ENCODE measurements around the gene SLC6A6. TPM values are rescaled to one million over a fixed set of nuclear protein-coding genes. Genes with fewer than 3 reads are reported as not detected.

The SLC6A6 gene
- 50.8 TPM for polyA plus RNA-seq (2013, experiment 1 of 2)
- 51.5 TPM for polyA plus RNA-seq (2013, experiment 2 of 2)

GRCh38 chr3:14402304-14402811, at the start of gene SLC6A6:
TSS of gene SLC6A6 (plus strand) at chr3:14402606. CDS start at chr3:14443635, 41,029 bp downstream.
- Histone ChIP-seq H2BK5ac (ENCODE audit: low read length) (peak within 1 kb of the TSS; percentile 91), H3K4me3 (ENCODE audit: low read length) (peak within 1 kb of the TSS; percentile 90), H3K36me3 (ENCODE audit: control insufficient read depth, insufficient read depth, low read length) (no peaks in the 10 kb centered on the region), H3K27me3 (ENCODE audit: insufficient read depth, low read length, poor library complexity) (no peaks in the 10 kb centered on the region), H3K9ac (ENCODE audit: low read length) (peak within 1 kb of the TSS; percentile 96), H3K79me2 (ENCODE audit: control insufficient read depth, insufficient read depth, low read length) (peaks cover 48% of the 10 kb centered on the region), H3K79me1 (ENCODE audit: low read length) (peaks cover 13% of the 10 kb centered on the region), H3K4ac (ENCODE audit: low read depth, low read length) (peak within 1 kb of the TSS; percentile 97), H3K4me1 (ENCODE audit: control insufficient read depth, low read depth, low read length) (peaks cover 9% of the 10 kb centered on the region), H2BK120ac (ENCODE audit: low read depth, low read length) (no peak within 1 kb of the TSS), H3K4me2 (ENCODE audit: low read length) (peak within 1 kb of the TSS; percentile 99), H3K18ac (ENCODE audit: low read length) (peak within 1 kb of the TSS; percentile 78), H4K5ac (ENCODE audit: low read length) (no peak within 1 kb of the TSS), H3K56ac (ENCODE audit: low read length) (peak within 1 kb of the TSS; percentile 96), H3K27ac (ENCODE audit: low read depth, low read length) (peak within 1 kb of the TSS; percentile 97), H2AK5ac (ENCODE audit: low read length) (peak within 1 kb of the TSS; percentile 99), H2BK15ac (replicated peaks; ENCODE audit: low read depth) (no peak within 1 kb of the TSS), H4K8ac (ENCODE audit: low read depth, low read length) (no peak within 1 kb of the TSS), H3K23ac (ENCODE audit: low read length) (peak within 1 kb of the TSS; percentile 100)
- peak; percentile 99 for DNase-seq
- WGBS (ENCODE audit: extremely low coverage, insufficient coverage, low lambda C conversion rate), result no CpG with 5 or more reads among the region's 59 CpGs

- peak; percentile 69 for DNase-seq
- Histone ChIP-seq H3K56ac (ENCODE audit: low read length) (peak overlapping the region; percentile 30), H3K4me2 (ENCODE audit: low read length) (no peak overlapping the region)
Observed at GRCh38 chr3:14353502-14353901, 48.9 kb upstream of the SLC6A6 start.

DNA sequence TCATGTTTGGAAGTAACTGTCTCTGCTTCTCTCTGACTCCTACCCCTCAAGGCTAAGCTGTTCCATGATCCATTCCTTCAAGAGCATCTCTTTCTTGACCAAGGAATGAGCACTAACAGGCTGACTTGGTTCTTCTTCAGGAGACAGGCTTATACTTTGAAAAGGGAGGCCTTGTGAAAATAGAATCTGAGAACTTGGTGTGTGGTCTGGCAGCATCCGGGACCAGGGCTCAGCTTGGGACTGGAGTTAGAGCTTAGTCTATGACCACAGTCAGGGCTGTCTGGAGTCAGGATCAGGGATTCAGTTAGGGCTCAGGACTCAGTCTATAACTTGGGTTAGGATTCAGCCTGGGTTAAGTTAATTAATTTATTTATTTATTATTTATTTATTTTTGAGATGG, 44.9 kb upstream of the SLC6A6 start:
- Histone ChIP-seq H2BK5ac (ENCODE audit: low read length) (no peak overlapping the region), H3K9ac (ENCODE audit: low read length) (no peak overlapping the region), H3K18ac (ENCODE audit: low read length) (no peak overlapping the region), H3K27me3 (ENCODE audit: insufficient read depth, low read length, poor library complexity) (no peaks in the 10 kb centered on the region), H2AK5ac (ENCODE audit: low read length) (no peak overlapping the region), H3K23ac (ENCODE audit: low read length) (no peak overlapping the region), H3K4ac (ENCODE audit: low read depth, low read length) (no peak overlapping the region), H3K27ac (ENCODE audit: low read depth, low read length) (no peak overlapping the region), H3K56ac (ENCODE audit: low read length) (no peak overlapping the region), H4K5ac (ENCODE audit: low read length) (no peak overlapping the region), H3K79me1 (ENCODE audit: low read length) (no peaks in the 10 kb centered on the region), H3K4me2 (ENCODE audit: low read length) (no peak overlapping the region), H2BK120ac (ENCODE audit: low read depth, low read length) (no peak overlapping the region), H3K4me1 (ENCODE audit: control insufficient read depth, low read depth, low read length) (peaks cover 3% of the 10 kb centered on the region), H4K8ac (ENCODE audit: low read depth, low read length) (no peak overlapping the region), H3K36me3 (ENCODE audit: control insufficient read depth, insufficient read depth, low read length) (no peaks in the 10 kb centered on the region), H3K79me2 (ENCODE audit: control insufficient read depth, insufficient read depth, low read length) (no peaks in the 10 kb centered on the region), H3K4me3 (ENCODE audit: low read length) (no peak overlapping the region), H2BK15ac (replicated peaks; ENCODE audit: low read depth) (no peak overlapping the region)
- no CpG with 5 or more reads among the region's 1 CpG for WGBS (ENCODE audit: extremely low coverage, insufficient coverage, low lambda C conversion rate)
- DNase-seq, result no peak

More at GRCh38 chr3:14353502-14353901, 48.9 kb upstream of the SLC6A6 start:
- no peak overlapping the region for H3K18ac ChIP-seq (ENCODE audit: low read length)
- H3K23ac ChIP-seq (ENCODE audit: low read length), result no peak overlapping the region
- H3K27ac ChIP-seq (ENCODE audit: low read depth, low read length), result no peak overlapping the region
- no peaks in the 10 kb centered on the region for H3K79me2 ChIP-seq (ENCODE audit: control insufficient read depth, insufficient read depth, low read length)
- H2AK5ac ChIP-seq (ENCODE audit: low read length), result peak overlapping the region; percentile 27
- H3K4me3 ChIP-seq (ENCODE audit: low read length), result no peak overlapping the region
- H2BK15ac ChIP-seq (replicated peaks; ENCODE audit: low read depth), result no peak overlapping the region
- H3K4me1 ChIP-seq (ENCODE audit: control insufficient read depth, low read depth, low read length), result peaks cover 3% of the 10 kb centered on the region
- WGBS (ENCODE audit: extremely low coverage, insufficient coverage, low lambda C conversion rate), result no CpG with 5 or more reads among the region's 1 CpG
- H4K5ac ChIP-seq (ENCODE audit: low read length), result no peak overlapping the region
- no peak overlapping the region for H2BK5ac ChIP-seq (ENCODE audit: low read length)
- no peak overlapping the region for H2BK120ac ChIP-seq (ENCODE audit: low read depth, low read length)
- H3K9ac ChIP-seq (ENCODE audit: low read length), result peak overlapping the region; percentile 33
- no peak overlapping the region for H3K4ac ChIP-seq (ENCODE audit: low read depth, low read length)
- H3K36me3 ChIP-seq (ENCODE audit: control insufficient read depth, insufficient read depth, low read length), result no peaks in the 10 kb centered on the region
- H3K79me1 ChIP-seq (ENCODE audit: low read length), result no peaks in the 10 kb centered on the region
- H3K27me3 ChIP-seq (ENCODE audit: insufficient read depth, low read length, poor library complexity), result no peaks in the 10 kb centered on the region
- H4K8ac ChIP-seq (ENCODE audit: low read depth, low read length), result no peak overlapping the region

- Histone ChIP-seq H3K79me2 (ENCODE audit: control insufficient read depth, insufficient read depth, low read length) (no peaks in the 10 kb centered on the region), H3K4me2 (ENCODE audit: low read length) (no peak overlapping the region), H3K4me3 (ENCODE audit: low read length) (no peak overlapping the region), H3K4ac (ENCODE audit: low read depth, low read length) (no peak overlapping the region), H3K9ac (ENCODE audit: low read length) (no peak overlapping the region), H3K56ac (ENCODE audit: low read length) (peak overlapping the region; percentile 5), H4K8ac (ENCODE audit: low read depth, low read length) (no peak overlapping the region), H4K5ac (ENCODE audit: low read length) (no peak overlapping the region), H3K79me1 (ENCODE audit: low read length) (no peaks in the 10 kb centered on the region), H3K23ac (ENCODE audit: low read length) (no peak overlapping the region), H2AK5ac (ENCODE audit: low read length) (no peak overlapping the region), H3K4me1 (ENCODE audit: control insufficient read depth, low read depth, low read length) (no peaks in the 10 kb centered on the region), H2BK15ac (replicated peaks; ENCODE audit: low read depth) (no peak overlapping the region), H3K18ac (ENCODE audit: low read length) (no peak overlapping the region), H3K27ac (ENCODE audit: low read depth, low read length) (no peak overlapping the region), H3K27me3 (ENCODE audit: insufficient read depth, low read length, poor library complexity) (no peaks in the 10 kb centered on the region), H2BK120ac (ENCODE audit: low read depth, low read length) (no peak overlapping the region), H2BK5ac (ENCODE audit: low read length) (no peak overlapping the region), H3K36me3 (ENCODE audit: control insufficient read depth, insufficient read depth, low read length) (no peaks in the 10 kb centered on the region)
- DNase-seq, result no peak
- no CpG with 5 or more reads among the region's 26 CpGs for WGBS (ENCODE audit: extremely low coverage, insufficient coverage, low lambda C conversion rate)
Observed at GRCh38 chr3:14358426-14359211, 43.8 kb upstream of the SLC6A6 start.

- Histone ChIP-seq H2BK5ac (ENCODE audit: low read length) (no peak overlapping the region), H2BK15ac (replicated peaks; ENCODE audit: low read depth) (no peak overlapping the region), H3K4ac (ENCODE audit: low read depth, low read length) (no peak overlapping the region), H2BK120ac (ENCODE audit: low read depth, low read length) (no peak overlapping the region), H3K18ac (ENCODE audit: low read length) (no peak overlapping the region), H3K23ac (ENCODE audit: low read length) (no peak overlapping the region), H3K4me3 (ENCODE audit: low read length) (no peak overlapping the region), H4K8ac (ENCODE audit: low read depth, low read length) (no peak overlapping the region), H3K36me3 (ENCODE audit: control insufficient read depth, insufficient read depth, low read length) (no peaks in the 10 kb centered on the region), H3K79me1 (ENCODE audit: low read length) (no peaks in the 10 kb centered on the region), H3K79me2 (ENCODE audit: control insufficient read depth, insufficient read depth, low read length) (no peaks in the 10 kb centered on the region), H4K5ac (ENCODE audit: low read length) (no peak overlapping the region), H3K56ac (ENCODE audit: low read length) (no peak overlapping the region), H2AK5ac (ENCODE audit: low read length) (no peak overlapping the region), H3K4me2 (ENCODE audit: low read length) (no peak overlapping the region), H3K27me3 (ENCODE audit: insufficient read depth, low read length, poor library complexity) (no peaks in the 10 kb centered on the region), H3K9ac (ENCODE audit: low read length) (no peak overlapping the region), H3K27ac (ENCODE audit: low read depth, low read length) (no peak overlapping the region), H3K4me1 (ENCODE audit: control insufficient read depth, low read depth, low read length) (no peaks in the 10 kb centered on the region)
- no CpG with 5 or more reads among the region's 3 CpGs for WGBS (ENCODE audit: extremely low coverage, insufficient coverage, low lambda C conversion rate)
- no peak for DNase-seq
Observed at GRCh38 chr3:14359348-14359747, 43.1 kb upstream of the SLC6A6 start.
